Activated naive CD8-positive, alpha-beta T cell treated with anti-CD3 and anti-CD28 coated beads, Interleukin-2, amount 50 U/mL, for 24 hours (primary cell): ENCODE measurements around the gene DCC.

Experiments used
- ATAC-seq: fragments of 150-1000 bp; cut with Tn5 transposase; one replicate; pipeline ENCODE4 v1.10.0; 2021
- DNase-seq: peaks from one replicate; pipeline ENCODE4 v3.0.0; 2021
- H3K27ac Mint-ChIP-seq: one replicate; pipeline ENCODE4 v1.8.0; 2021; ENCODE audit warnings: mild to moderate bottlenecking, mixed read lengths
- H3K27me3 Mint-ChIP-seq: one replicate; pipeline ENCODE4 v1.8.0; 2021; ENCODE audit warnings: mixed read lengths
- H3K36me3 Mint-ChIP-seq: one replicate; pipeline ENCODE4 v1.8.0; 2021; ENCODE audit warnings: low read depth, mixed read lengths
- H3K4me1 Mint-ChIP-seq: one replicate; pipeline ENCODE4 v1.8.0; 2021; ENCODE audit warnings: mixed read lengths
- H3K4me3 Mint-ChIP-seq: one replicate; pipeline ENCODE4 v1.8.0; 2021; ENCODE audit warnings: mild to moderate bottlenecking, moderate library complexity, mixed read lengths
- H3K9me3 Mint-ChIP-seq: one replicate; pipeline ENCODE4 v1.8.0; 2021; ENCODE audit warnings: mixed read lengths

The DCC gene

GRCh38 chr18:52678034-52678433, 338.0 kb downstream of the DCC start:
- H3K4me3 Mint-ChIP-seq = no peak overlapping the region
- H3K36me3 Mint-ChIP-seq = no peaks in the 10 kb centered on the region
- H3K4me1 Mint-ChIP-seq = no peaks in the 10 kb centered on the region
- no peaks in the 10 kb centered on the region for H3K9me3 Mint-ChIP-seq
- DNase-seq (no peak), ATAC-seq (no peak)
- no peak overlapping the region for H3K27ac Mint-ChIP-seq
- H3K27me3 Mint-ChIP-seq = no peaks in the 10 kb centered on the region

DNA sequence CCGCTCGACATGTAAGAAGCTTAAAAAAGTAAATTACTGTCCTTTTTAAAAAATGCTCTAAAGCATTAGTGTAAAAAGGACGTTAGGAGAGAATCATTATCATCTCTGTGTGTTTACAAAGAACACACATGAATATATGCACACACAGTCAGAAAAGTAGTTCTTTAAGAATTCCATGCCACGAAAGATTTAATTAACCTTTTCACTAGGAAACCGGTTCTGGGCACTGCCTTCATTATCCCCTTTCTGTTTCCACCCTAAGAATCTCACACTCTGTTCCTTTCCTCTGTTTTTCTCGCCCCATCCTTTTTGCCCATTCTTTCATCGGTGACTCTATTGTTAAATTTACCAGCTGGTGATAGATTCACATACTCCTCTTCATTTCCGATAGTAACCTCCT, 338.6 kb downstream of the DCC start:
- DNase-seq (no peak), ATAC-seq (no peak)
- no peaks in the 10 kb centered on the region for H3K27me3 Mint-ChIP-seq
- H3K4me3 Mint-ChIP-seq = no peak overlapping the region
- no peaks in the 10 kb centered on the region for H3K36me3 Mint-ChIP-seq
- H3K4me1 Mint-ChIP-seq = no peaks in the 10 kb centered on the region
- no peak overlapping the region for H3K27ac Mint-ChIP-seq
- no peaks in the 10 kb centered on the region for H3K9me3 Mint-ChIP-seq

DNA sequence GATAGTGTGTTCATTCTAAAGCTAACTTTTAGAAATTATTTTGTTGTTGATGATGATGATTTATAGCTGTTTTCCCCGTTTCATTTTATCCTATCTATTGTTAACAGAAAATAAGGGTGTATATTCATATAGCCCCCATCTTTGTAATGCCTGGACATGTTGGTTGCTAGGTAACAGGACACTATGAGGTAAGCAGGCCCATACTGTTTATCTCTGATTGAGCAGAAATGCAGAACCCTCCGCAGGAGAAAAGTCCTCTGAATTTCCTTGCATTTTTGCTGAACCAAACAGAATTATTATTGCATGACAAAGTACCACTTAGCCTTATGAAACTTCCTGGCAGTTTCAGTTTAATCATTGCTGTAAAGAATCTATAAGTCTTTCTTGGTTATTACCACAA, 339.4 kb downstream of the DCC start:
- Mint-ChIP-seq H3K27me3 (no peaks in the 10 kb centered on the region), H3K9me3 (no peaks in the 10 kb centered on the region), H3K36me3 (no peaks in the 10 kb centered on the region), H3K4me1 (no peaks in the 10 kb centered on the region), H3K27ac (no peak overlapping the region), H3K4me3 (no peak overlapping the region)
- ATAC-seq (no peak), DNase-seq (no peak)

- Mint-ChIP-seq H3K4me1 (no peaks in the 10 kb centered on the region), H3K27ac (no peak overlapping the region), H3K27me3 (no peaks in the 10 kb centered on the region), H3K36me3 (no peaks in the 10 kb centered on the region), H3K4me3 (no peak overlapping the region), H3K9me3 (no peaks in the 10 kb centered on the region)
- no peak for ATAC-seq
- no peak for DNase-seq
These were observed 342.3 kb downstream of the DCC start for GRCh38 chr18:52682260-52682659.

GRCh38 chr18:52685316-52685715, 345.3 kb downstream of the DCC start:
- no peaks in the 10 kb centered on the region for H3K36me3 Mint-ChIP-seq
- DNase-seq (no peak), ATAC-seq (no peak)
- no peak overlapping the region for H3K4me3 Mint-ChIP-seq
- no peaks in the 10 kb centered on the region for H3K4me1 Mint-ChIP-seq
- H3K27ac Mint-ChIP-seq = no peak overlapping the region
- H3K9me3 Mint-ChIP-seq = no peaks in the 10 kb centered on the region
- H3K27me3 Mint-ChIP-seq = no peaks in the 10 kb centered on the region

DNA sequence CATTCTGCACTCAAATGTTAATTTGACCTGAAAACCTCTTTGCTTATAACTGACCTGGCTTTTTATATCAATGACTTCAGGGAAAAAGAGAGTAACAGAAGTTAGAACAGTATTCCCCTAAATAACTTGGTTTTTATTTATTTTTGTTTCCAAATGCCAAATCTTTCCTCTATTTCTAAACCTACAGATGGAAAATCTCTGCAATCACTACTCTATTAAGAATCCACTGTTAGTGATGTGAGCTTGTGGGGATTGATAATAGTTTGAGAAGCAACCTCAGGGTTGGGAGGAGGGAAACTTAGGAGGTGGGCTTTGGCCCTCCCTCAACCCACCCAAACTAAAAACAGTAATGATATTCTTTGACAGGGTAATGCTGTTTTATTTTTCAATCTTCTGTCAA, 351.8 kb downstream of the DCC start:
- Mint-ChIP-seq H3K27ac (no peak overlapping the region), H3K4me3 (no peak overlapping the region), H3K27me3 (no peaks in the 10 kb centered on the region), H3K4me1 (no peaks in the 10 kb centered on the region), H3K36me3 (no peaks in the 10 kb centered on the region), H3K9me3 (no peaks in the 10 kb centered on the region)
- no peak for ATAC-seq
- no peak for DNase-seq

DNA sequence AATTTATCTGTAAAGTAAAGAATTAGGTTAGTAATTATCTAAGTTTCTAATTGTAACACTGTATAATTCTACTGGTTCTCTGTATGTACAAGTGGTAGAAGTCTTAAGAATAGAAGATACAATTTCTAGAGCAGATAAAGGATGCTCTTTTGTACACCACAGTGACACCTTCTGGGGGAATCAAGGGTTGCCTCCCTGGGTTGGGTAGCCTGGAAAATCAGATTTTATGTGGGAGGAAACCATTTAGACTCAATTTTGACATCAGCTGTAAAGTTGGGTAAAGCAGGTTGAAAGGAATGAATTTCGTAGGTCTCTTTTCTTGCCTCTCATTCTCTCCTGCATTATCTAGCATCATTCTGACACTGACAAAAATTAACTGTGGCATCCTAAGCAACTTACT, 354.8 kb downstream of the DCC start:
- ATAC-seq (no peak), DNase-seq (no peak)
- H3K9me3 Mint-ChIP-seq = no peaks in the 10 kb centered on the region
- H3K4me3 Mint-ChIP-seq = no peak overlapping the region
- H3K36me3 Mint-ChIP-seq = no peaks in the 10 kb centered on the region
- no peaks in the 10 kb centered on the region for H3K4me1 Mint-ChIP-seq
- no peaks in the 10 kb centered on the region for H3K27me3 Mint-ChIP-seq
- no peak overlapping the region for H3K27ac Mint-ChIP-seq

DNA sequence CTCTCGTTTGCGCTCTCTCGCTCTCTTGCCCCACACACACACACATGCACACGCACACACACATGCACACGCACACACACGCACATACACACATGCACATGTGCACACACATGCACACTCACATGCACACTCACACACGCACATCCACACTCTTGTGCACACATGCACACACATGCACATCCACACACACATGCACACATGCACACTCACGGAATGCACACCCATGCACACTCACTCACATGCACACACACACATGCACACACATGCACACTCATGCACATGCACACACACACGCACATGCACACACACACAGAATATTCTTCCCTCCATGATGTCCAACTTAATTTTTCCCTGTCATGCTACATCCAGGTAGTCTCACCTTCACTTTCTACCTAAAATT, 360.1 kb downstream of the DCC start:
- Mint-ChIP-seq H3K27me3 (no peaks in the 10 kb centered on the region), H3K4me1 (no peaks in the 10 kb centered on the region), H3K27ac (no peak overlapping the region), H3K4me3 (no peak overlapping the region), H3K36me3 (no peaks in the 10 kb centered on the region), H3K9me3 (peaks cover 4% of the 10 kb centered on the region)
- DNase-seq (no peak), ATAC-seq (no peak)

- no peak overlapping the region for H3K4me3 Mint-ChIP-seq
- no peak overlapping the region for H3K27ac Mint-ChIP-seq
These were observed 360.8 kb downstream of the DCC start for GRCh38 chr18:52700816-52701215.

DNA sequence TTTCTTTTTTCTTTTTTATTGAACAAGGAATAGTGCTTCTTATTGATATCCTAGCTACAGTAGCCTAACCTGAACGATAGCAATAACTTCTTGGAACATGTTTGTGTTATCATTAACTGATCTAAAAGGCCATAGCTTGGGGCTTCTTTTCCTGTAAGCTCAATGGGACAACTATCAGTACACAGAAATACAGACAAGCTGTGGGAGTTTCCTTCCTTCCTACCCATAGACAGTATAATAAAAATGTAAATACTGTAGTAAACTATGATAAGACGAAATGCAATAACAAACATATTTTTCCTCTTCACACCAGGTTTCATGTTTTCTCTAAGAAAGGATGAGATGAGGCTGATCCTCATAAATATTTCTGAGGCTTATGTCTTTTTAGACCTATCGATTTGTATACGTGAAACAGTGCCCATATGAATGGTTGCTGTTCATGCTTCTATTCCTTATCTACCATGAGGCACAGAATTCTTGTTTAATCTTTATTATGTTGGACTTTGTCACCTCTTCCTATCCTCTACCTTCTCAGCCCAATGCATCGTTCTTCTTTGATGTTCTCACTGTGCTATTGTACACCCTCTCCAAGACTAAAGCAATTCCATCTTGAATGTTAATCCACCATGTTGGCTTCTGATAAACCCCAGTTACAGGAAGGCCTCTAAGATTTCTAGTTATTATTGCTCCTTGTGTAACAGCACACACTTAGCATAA, 361.4 kb downstream of the DCC start:
- Mint-ChIP-seq H3K4me3 (no peak overlapping the region), H3K36me3 (no peaks in the 10 kb centered on the region), H3K4me1 (no peaks in the 10 kb centered on the region), H3K9me3 (peaks cover 4% of the 10 kb centered on the region), H3K27ac (no peak overlapping the region), H3K27me3 (no peaks in the 10 kb centered on the region)
- ATAC-seq (no peak), DNase-seq (no peak)

More at GRCh38 chr18:52700816-52701215, 360.8 kb downstream of the DCC start:
- no peaks in the 10 kb centered on the region for H3K36me3 Mint-ChIP-seq
- H3K27me3 Mint-ChIP-seq = no peaks in the 10 kb centered on the region
- DNase-seq (no peak), ATAC-seq (no peak)
- H3K4me1 Mint-ChIP-seq = no peaks in the 10 kb centered on the region
- peaks cover 4% of the 10 kb centered on the region for H3K9me3 Mint-ChIP-seq

- H3K36me3 Mint-ChIP-seq = no peaks in the 10 kb centered on the region
- DNase-seq (no peak), ATAC-seq (no peak)
- no peak overlapping the region for H3K27ac Mint-ChIP-seq
- no peaks in the 10 kb centered on the region for H3K27me3 Mint-ChIP-seq
- no peaks in the 10 kb centered on the region for H3K9me3 Mint-ChIP-seq
- H3K4me3 Mint-ChIP-seq = no peak overlapping the region
- H3K4me1 Mint-ChIP-seq = no peaks in the 10 kb centered on the region
These were observed 375.4 kb downstream of the DCC start for GRCh38 chr18:52715421-52715820.

DNA sequence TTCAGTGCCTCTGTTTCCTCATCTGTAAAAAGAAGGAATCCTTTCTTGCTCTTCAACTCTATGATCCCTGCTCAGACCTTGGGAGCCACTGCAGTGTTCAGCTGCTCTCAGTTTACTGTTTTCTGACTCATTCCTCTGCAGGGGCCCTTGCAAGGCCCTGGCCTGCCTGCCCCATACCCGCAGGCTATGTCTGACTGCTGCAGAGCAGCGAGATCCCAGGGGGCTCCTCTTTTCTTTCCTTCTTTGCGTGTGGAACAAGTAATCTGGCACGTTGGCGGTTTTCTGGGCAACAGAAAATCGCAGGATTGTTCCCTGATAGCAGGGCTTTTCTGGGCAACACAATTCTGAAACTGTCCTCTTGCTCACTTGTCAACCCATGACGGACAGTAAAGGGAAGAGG, 376.0 kb downstream of the DCC start:
- Mint-ChIP-seq H3K36me3 (no peaks in the 10 kb centered on the region), H3K4me3 (no peak overlapping the region), H3K9me3 (no peaks in the 10 kb centered on the region), H3K4me1 (no peaks in the 10 kb centered on the region), H3K27ac (no peak overlapping the region), H3K27me3 (no peaks in the 10 kb centered on the region)
- DNase-seq (no peak), ATAC-seq (no peak)

DNA sequence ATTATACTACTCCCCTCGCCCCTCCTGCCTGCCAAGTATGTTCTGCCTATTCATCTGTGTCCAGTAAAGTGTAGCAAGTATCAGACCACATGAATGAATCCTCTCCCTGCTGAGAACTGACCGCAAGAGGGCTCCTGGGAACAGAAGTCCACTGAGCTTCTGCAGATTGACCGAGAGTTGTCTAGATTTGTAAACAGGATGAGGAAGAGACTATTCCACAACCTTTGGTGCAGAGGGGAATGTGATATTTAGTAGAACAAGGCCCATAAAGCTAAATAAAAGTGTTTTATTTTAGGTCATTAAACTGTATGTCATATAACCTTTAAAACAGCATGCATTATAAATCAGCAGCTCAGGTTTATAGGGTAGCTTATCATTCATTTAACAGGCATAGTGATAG, 377.0 kb downstream of the DCC start:
- no peak overlapping the region for H3K4me3 Mint-ChIP-seq
- DNase-seq = no peak
- H3K9me3 Mint-ChIP-seq = no peaks in the 10 kb centered on the region
- no peaks in the 10 kb centered on the region for H3K4me1 Mint-ChIP-seq
- no peaks in the 10 kb centered on the region for H3K36me3 Mint-ChIP-seq
- no peak overlapping the region for H3K27ac Mint-ChIP-seq
- ATAC-seq = no peak
- H3K27me3 Mint-ChIP-seq = no peaks in the 10 kb centered on the region

GRCh38 chr18:52722904-52723303, 382.9 kb downstream of the DCC start:
- ATAC-seq (no peak), DNase-seq (no peak)
- Mint-ChIP-seq H3K4me3 (no peak overlapping the region), H3K4me1 (no peaks in the 10 kb centered on the region), H3K36me3 (no peaks in the 10 kb centered on the region), H3K27ac (no peak overlapping the region), H3K27me3 (no peaks in the 10 kb centered on the region), H3K9me3 (no peaks in the 10 kb centered on the region)

GRCh38 chr18:52723550-52723970, 383.6 kb downstream of the DCC start:
- Mint-ChIP-seq H3K4me1 (no peaks in the 10 kb centered on the region), H3K36me3 (no peaks in the 10 kb centered on the region), H3K4me3 (no peak overlapping the region), H3K27me3 (no peaks in the 10 kb centered on the region), H3K27ac (no peak overlapping the region), H3K9me3 (no peaks in the 10 kb centered on the region)
- DNase-seq (no peak), ATAC-seq (no peak)
